NCI-H128 (cell line): ENCODE results near the gene GPR32.
"Not testable (repeated sequence)": the region's sequence is repeated elsewhere in the genome, so short reads cannot be mapped to it uniquely, and the experiment has no call there.

Experiments
- DNase-seq: peaks from one replicate; lab custom pipeline; 2025; ENCODE audit not compliant: unreplicated experiment; lab: John Stamatoyannopoulos, UW

GPR32 gene, protein sequence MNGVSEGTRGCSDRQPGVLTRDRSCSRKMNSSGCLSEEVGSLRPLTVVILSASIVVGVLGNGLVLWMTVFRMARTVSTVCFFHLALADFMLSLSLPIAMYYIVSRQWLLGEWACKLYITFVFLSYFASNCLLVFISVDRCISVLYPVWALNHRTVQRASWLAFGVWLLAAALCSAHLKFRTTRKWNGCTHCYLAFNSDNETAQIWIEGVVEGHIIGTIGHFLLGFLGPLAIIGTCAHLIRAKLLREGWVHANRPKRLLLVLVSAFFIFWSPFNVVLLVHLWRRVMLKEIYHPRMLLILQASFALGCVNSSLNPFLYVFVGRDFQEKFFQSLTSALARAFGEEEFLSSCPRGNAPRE

DNA sequence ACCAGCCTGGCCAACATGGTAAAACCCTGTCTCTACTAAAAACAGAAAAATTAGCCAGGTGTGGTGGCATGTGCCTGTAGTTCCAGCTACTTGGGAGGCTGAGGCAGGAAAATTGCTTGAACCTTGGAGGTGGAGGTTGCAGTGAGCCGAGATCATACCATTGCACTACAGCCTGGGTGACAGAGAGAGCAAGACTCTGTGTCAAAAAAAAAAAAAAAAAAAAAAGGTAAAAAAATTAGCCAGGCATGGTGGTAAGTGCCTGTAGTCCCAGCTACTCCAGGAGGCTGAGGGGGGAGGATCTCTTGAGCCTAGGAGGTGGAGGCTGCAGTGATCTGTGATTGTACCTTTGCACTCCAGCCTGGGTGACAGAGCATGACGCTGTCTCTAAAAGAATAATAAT, at the start of gene GPR32:
Gene GPR32 (plus strand): TSS at position 301 of the 400 bp plus-strand sequence. CDS start 137 bp downstream, outside the sequence.
- not testable (repeated sequence) for DNase-seq

DNA sequence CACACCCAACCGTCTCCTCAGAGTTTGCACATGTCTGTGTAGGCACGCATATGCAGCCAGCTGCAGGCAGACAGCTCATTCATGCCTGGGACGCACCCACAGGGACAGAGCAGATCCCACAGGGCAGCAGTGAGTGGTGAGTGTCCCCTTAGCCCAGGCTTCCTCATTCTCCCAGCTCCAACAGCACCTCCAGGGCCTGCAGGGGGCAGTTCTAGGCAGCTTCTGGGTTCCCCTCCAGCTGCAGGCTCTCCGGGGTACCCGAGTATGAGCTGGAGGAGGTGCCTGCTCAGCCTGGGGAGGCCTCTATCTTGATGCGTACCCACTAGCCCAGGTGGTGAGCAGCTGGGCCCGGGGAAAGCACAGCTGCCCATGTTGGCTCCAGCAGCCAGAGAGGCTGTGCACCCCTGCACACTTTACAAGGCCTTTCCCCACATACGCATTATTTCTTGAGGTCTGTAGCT, 49.3 kb upstream of the GPR32 start:
- no peak for DNase-seq

DNA sequence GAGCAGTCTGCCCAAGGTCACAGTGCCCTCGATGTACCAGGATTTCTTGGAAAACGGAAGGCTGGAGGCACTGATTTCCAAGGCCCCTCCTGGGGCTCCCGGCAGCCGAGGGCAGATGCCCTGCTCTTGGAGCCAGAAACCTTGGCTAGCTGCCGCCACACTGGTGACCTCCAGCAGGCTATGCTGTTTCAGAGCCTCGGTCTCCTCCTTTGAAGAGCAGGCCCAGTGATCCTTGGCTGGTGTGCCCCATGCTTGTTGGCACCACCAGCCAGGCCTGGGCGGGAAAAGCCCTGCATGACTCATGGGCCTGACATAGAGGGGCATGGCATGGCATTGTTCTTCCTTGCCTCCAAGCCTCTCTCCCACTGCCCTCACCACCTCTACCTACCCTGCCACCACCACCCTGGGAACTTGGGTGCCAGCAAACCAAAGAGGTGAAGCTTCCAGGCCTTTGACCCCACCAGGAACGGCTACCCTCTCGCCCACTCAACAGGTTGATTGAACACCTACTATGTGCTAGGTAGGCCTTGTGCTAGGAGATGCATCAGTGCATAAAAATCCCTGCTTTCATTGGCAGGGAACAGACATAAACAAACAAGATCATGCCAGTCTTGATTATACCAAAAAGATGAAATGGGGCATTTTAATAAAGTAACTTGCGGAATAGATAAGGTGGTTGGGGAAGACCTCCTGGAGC, 48.7 kb upstream of the GPR32 start:
- DNase-seq, result no peak

DNA sequence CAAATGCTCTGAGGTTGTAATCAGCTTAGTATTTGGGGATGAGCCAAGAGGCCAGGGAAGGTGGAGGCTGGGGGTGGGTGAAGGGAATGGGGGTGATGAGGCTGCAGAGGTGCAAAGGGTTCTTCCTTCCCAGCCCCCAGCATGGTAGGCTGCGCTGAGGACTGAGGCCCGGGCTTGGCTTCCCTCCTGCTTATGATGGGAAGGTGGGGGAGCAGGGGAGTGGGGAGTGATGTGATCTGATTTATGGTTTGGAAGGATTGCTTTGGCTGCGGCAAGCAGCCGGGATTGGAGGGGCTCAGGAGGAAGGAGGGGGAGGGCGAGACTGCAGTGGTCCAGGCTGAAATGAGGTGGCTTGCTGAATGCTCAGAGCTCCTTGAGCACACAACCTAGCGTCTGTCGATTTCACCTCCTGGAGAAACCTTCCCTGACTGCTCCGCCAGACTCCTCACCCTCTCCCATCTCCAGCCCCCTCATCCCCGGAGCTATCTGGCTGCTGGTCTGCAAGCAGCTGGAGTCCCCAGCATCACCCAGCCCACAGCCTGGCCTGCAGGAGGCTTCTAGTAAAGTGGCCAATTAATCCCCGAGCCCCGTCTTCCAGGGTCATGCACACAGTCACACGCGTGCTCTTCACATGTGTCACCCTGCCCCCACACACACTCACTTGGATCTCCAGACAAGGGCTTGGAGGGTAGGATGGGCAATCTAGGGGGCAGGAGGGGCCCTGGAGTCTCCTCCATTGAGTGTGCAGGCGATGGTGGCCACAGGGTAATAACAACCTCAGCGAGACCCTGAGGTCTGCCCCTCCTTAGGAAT, 47.9 kb upstream of the GPR32 start:
- no peak for DNase-seq

DNA sequence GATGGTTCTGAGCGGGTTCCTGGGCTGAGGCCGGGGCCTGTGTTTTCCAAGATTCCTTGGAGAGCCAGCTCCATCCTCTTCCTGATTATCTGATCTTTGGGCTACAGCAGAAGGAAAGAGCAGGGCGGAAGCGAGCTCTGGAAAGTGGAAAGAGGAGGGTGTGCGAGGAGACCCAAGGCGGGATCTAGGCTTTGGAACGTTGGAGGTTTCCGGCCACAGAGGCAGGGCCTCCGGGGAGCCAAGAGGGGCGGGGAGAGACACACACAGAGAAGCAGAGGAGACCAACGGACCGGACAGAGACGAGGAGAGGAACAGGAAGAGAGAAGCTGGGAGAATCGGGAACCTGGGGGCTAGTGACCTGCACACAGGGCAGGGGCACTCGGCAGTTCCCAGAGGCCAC, 47.2 kb upstream of the GPR32 start, which contains the start of gene CLEC11A:
Gene CLEC11A (plus strand): TSS at position 296 of the 400 bp plus-strand sequence. CDS start 162 bp downstream, outside the sequence.
- no peak for DNase-seq

DNA sequence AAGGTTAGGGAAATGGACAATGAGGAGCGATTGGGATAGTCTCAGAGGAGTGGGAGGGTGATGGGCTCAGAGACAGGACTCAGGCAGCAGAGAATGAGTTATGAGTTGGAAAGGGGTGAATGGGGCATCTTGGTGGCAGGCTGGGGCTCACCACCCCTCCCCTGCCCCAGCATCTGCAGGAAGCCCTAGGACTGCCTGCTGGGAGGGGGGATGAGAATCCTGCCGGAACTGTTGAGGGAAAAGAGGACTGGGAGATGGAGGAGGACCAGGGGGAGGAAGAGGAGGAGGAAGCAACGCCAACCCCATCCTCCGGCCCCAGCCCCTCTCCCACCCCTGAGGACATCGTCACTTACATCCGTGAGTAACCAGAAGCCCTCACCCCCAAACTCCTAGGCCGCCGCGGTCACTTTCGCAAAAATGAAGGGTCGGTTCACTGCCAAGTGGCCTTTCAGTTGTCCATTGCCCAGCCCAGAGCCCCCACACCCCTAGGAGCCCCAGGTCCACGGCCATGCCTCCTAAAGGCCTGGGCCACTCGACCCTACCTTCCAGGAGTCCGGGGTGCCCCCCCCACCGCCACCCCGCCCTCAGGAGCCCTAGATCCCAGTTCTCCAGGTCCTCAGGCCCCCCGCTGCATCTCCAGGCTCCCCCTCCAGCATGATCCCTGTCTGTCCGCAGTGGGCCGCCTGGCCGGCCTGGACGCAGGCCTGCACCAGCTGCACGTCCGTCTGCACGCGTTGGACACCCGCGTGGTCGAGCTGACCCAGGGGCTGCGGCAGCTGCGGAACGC, 46.3 kb upstream of the GPR32 start:
- DNase-seq, result no peak

DNA sequence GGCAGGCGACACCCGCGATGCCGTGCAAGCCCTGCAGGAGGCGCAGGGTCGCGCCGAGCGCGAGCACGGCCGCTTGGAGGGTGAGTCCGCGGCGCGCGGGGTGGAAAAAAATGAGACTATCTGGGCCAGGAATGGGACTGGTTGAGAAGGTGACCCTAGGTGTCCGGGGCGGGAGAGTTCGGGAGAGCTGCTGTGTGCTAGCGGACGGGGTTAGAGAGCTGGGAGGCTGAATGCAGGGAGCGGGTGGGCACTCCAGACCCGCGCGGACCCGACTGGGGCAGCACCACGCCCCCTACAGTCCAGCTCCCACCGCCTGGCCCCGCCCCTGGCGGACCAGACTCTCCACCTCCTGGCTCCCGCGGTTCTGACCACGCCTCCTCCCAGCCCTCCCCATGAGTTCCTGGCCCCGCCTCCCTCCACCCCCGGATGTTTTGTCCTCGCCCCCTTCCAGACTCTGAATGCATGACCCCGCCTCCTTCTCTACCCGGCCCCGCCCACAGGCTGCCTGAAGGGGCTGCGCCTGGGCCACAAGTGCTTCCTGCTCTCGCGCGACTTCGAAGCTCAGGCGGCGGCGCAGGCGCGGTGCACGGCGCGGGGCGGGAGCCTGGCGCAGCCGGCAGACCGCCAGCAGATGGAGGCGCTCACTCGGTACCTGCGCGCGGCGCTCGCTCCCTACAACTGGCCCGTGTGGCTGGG, 45.6 kb upstream of the GPR32 start:
- DNase-seq, result no peak

DNA sequence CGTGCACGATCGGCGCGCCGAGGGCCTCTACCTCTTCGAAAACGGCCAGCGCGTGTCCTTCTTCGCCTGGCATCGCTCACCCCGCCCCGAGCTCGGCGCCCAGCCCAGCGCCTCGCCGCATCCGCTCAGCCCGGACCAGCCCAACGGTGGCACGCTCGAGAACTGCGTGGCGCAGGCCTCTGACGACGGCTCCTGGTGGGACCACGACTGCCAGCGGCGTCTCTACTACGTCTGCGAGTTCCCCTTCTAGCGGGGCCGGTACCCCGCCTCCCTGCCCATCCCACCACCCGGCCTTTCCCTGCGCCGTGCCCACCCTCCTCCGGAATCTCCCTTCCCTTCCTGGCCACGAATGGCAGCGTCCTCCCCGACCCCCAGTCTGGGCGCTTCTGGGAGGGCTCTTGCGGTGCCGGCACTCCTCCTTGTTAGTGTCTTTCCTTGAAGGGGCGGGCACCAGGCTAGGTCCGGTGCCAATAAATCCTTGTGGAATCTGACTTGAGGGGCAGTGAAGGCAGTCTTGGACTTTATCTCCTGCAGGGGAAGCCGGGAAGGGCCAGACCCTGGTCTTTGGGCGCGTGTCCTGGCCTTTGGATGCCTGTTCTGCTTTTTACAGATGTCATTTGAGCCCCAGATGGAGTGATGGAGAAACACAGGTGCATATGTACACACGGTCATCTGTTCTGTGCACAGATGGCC, 44.9 kb upstream of the GPR32 start:
- no peak for DNase-seq

DNA sequence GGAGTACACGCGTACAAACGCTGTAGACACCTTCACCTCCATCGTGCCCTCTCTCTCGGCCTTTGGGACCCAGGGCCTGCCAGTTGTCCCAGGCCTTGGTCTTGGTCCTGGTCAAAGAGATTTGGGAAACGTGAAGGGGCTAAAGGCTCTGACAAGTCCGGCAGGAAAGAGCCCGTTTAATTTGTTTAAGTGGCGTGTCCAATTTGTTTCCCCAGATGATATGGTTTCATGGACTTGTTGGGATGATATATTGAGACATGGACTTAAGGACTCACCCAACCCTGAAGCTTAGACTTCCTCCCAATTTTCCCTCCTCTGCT, 44.4 kb upstream of the GPR32 start:
- no peak for DNase-seq

DNA sequence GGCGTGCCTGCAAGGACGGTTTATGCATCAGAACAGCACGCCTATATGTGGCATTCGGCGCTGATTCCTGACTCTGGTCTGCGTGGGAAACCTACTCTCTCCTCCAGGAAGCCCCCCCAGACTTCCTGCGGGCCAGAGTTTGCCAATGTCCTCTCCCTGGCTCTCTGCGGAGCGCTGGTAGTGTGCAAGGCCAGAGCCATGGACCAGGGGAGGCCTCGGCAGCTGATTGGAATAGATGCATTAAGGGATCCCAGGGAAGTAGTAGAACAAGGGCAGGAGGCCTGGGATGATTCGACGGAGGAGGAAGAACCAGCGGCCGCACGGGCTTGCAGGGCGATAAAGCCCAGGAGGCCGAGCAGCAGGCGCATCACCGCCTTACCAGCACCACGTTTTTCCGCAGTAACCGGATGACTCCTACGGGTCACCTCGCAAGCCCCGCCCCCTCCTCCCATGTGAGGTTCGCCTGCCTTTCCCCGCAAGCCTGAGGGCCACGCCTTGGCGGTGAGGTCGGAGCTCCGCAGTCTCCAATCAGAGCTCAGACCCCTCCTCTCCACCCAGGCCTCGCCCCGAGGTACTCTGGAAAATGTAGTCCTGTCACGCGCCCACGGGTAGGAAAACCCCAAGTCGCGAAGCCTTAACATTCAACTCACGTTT, 42.1 kb upstream of the GPR32 start:
- no peak for DNase-seq

DNA sequence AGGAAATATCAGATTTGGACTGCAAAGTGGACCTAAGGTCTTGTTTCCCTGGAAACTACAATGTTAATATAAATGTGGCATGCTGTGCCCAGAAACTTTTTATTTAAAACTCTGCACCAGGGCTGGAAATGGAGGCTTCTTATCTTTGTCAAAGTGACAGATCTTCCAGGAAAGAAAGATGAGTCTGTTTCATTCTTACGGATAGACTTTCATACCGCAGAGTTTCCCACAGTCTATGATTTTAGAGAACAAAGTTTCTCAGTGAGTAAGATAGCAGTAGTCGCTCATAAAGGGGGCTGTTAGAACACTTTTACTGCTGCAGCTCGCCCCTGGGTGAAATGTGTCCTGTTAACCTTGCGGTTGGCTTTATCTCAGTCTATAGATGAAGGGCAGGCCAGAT, 40.4 kb upstream of the GPR32 start:
- no peak for DNase-seq

DNA sequence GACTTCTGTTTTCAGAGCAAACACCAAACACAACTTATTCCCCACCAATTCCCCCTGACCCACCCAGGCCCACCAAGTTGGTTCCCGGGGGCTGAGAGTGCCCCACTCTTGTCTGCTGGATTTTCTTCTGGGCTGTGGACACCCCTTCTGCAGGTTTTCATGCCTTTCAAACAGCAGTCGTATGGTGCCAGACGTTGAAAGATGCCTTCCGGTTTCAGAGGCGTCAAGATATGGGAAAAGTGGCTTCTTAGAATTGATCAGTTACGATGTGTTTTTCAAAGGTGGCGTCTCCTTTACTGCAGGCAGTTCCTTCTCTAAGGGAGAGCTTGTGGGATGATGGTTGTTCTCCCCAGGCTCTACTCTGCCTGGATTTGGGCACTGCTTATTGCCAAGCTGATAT, 34.4 kb upstream of the GPR32 start:
- no peak for DNase-seq

DNA sequence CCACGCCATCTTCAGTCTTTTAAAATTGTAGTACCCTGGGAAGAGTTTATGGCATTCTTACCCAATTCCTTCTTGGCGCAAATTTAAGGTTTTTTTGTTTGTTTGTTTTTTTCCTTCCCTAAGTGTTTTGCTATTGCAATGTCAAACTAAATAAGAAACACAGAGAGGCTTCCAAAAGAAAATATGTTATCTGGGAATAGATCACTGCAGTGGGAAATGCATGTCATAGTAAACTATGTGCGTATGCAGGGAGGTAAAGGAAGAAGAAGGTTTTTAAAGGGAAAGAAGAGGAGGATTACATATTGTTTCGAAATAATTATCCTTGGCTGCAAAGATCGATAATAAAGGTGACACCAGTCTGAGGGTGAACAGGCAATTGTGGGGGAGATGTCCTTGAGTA, 33.9 kb upstream of the GPR32 start:
- DNase-seq, result no peak

DNA sequence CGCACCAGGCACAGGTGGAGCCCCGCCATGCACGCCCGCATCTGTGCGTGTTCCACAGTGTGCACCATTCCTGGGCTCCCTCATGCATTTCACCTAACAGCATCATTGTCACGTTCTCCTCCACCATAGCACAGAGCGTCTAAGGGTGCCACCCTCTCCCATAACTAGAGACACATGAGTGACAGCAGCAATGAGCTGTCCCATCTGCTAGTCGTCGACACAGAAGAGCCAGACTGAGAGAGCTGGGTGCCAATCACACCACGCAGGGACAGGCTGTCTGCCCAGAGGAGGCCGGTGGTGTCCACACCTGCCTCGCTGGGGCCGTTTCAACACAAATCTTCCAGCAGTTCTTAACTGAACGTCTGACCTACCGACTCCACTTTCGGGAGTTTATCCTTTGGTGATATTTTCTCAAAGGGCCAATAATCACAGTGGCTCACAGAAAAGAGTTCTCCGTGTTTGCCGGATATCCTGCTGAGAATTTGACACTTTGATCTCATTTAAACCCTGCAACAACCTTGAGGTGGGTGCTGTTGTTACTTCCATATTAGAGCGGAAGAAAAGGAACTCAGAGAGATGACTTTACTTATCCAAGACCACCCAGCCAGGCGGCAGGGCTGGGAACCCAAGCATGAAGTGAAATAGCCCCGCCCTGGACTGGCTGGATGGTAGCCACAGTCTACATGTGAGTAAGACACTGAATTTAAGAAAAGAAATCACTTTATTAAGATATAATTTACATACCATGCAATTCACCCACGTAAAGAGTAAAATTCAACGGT, 30.9 kb upstream of the GPR32 start:
- no peak for DNase-seq

DNA sequence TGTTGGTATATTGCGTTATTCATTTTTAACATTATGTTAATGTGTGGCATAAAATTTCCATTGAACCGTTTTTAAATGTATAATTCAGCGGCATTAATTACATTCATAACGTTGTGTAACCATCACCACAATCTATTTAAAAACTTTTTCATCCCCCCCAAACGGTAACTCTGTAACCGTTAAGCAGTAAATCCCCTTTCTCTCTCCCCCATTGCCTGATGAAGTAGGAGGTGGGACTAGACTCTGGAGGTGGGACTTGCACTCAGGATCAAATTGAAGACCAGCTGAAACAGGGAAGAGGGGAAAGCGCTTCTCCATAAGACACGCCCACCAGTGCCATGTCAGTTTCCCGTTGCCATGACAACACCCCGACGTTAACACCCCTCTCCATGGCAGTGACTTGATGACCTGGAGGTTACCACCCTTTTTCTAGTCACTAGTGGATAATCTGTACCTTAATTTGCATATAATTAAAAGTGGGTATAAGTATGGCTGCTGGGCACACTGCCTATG, 30.3 kb upstream of the GPR32 start:
- DNase-seq, result no peak

DNA sequence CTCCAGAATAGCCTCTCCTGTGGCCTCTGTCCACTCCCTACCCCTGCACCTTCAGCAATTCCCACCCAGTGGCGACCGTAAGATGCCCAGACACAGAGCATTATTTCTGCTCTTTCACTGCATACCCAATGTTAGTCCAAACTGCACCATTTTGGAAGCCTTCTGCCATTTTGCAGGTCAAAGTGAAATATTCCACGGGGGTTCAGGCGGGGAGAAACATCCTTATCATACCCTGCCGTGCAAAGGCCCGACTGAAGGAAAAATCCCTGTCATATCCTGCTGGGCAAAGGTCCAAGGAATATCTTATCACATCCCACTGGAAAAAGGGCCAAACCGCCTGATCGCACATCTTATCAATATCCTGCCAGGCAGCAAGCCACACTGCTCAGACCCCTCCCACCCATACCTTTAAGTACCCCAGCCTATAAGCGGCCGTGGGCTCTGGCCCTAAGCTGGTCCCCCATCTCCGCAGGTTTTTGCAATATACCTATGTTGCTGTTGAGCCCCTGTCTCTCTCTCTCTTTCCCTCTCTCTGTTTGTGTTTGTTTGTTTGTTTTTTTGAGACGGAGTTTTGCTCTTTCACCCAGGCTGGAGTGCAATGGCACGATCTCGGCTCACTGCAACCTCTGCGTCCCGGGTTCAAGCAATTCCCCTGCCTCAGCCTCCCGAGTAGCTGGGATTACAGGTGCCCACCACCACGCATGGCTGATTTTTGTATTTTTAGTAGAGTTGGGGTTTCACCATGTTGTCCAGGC, 28.9 kb upstream of the GPR32 start:
- DNase-seq, result no peak

DNA sequence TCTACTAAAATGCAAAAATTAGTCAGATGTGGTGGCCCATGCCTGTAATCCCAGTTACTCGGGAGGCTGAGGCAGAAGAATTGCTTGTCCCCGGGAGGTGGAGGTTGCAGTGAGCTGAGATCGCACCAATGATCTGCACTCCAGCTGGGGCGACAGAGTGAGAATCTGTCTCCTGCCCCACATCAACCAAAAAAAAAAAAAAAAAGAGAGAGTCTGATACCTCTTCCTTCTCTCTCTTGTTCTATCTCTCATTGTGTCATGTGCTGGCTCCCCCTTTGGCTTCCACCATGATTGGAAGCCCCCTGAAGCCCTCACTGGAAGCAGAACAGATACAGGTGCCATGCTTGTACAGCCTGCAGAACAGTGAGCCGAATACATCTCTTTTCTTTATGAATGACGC, 26.7 kb upstream of the GPR32 start:
- DNase-seq, result no peak

DNA sequence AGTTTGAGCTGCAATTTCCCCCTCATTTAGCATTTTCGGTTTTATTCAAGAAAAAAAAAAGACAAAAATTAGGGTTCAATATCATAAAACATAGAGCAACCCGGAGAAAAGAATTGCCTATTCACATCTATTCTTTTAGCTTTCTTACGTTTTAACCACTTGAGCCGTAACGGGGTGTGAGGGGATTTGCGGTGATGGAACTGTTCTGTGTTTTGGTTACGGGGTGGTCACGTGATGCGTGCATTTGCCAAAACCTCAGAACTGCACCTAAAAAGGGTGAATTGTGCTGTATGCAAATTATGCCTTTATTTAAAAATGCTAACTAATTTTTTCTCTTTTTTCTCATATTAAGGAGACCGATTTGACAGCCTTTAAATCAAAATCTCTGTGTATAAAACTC, 25.0 kb upstream of the GPR32 start:
- no peak for DNase-seq
